NCI-H345 treated with DMSO at 0.1 percent for 48 hours (cell line): ENCODE measurements around the gene OXSR1.

ENCODE experiments used
- DNase-seq: peaks from one replicate; lab custom pipeline; 2025; ENCODE audit not compliant: unreplicated experiment; lab: John Stamatoyannopoulos, UW

The OXSR1 gene

DNA sequence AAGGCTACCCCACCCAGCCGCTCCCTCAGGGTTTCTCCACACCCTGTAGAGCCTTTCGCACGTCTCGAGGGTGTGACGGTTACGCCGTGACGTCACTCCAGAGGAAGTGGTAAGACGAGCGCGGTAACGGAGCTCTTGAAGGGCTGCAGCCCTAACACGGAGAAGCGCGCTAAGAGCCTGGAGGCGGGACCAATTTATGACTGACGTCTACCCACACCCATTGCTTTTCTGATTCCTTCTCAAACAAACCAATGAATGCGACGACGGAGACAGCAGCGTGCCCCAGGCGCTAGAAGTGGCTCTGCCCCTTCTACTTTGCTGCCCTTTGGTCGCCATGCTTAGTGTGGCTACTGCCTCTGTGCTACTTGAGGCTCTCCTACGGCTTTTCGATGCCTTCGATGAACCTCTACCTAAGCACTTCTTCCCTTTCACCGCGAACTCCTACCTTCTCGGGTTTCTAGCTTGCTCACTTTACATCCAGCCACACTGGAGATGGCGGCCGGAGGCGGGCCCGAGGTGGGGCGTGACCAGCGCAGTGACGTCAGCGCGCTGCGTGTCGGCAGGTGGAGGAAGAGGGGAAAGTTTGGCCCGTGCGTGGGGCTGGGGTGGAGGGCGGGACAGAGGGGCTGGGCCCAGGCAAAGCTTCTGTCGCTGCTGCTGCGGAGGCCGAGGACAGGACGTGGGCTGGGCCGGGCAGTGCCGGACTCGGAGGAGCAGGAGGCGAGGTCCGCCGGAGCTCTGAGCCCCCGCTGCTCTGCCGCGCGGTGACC, at the start of gene OXSR1:
Gene OXSR1 (plus strand): TSS at position 586 of the 770 bp plus-strand sequence. CDS start 340 bp downstream, outside the sequence.
- peak; percentile 95 for DNase-seq

DNA sequence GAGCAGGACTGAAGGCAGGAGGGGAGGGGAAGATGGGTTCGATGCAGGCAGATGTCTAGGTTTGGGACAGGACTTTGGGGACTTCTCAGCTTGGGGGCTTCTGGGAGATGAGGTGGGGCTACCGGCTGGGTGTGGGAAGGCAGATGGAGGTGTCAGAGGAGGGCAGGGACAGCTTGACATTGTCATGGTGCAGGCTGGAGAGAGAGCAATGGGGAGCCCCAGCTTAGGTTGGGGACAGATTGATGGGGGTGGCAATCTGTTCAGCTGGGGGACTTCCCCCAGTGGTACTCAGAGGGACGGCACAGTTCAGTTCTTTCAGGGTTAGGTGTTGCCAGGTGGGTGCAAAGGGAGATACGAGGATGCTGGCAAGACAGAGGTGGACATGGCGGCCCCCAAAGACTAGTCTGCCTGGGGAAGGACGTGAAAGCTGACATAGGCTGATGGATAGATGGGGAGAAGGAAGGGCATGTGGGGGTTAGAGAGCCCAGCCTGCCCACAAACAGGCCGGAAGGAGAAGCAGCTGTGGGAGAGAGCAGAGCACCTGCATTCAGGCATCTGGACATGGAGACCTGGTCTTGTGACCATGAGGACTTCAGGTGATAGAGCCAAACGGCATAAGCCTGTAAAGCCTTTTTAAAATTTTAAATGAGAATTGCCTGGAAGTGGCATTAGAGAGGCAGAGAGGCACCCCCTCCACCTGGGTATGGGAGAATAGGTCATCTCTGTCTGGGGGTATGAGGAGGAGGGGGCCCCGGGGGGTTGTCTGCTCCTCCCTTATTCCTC, 49.5 kb upstream of the OXSR1 start:
- no peak for DNase-seq

DNA sequence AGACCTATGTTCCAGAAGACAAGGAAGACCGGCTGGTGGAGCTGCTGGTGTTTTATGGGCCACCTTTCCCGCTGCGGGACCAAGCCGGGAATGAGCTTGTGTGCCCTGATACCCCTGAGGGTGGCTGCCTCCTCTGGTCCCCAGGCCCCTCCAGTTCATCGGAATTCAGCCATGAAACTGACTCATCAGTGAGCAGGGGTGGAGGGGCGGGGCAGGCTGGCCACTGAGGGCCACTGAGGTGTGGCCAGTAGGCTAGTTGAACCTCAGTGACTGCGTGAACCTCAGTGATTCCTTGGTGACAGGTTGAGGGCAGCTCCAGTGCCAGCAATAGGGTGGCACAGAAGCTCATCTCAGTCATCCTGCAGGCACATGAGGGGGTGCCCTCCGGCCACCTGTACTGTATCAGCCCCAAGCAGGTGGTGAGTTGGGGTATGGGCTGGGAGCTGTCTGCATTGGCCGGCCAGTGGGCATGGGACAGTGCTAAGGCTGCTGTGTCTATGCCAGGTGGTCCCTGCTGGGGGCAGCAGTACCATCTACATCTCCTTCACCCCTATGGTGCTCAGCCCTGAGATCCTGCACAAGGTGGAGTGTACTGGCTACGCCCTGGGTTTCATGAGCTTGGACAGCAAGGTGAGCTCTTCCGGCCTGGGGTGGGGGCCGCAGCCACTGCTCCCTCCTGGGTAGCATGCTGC, 48.7 kb upstream of the OXSR1 start:
- DNase-seq = no peak

DNA sequence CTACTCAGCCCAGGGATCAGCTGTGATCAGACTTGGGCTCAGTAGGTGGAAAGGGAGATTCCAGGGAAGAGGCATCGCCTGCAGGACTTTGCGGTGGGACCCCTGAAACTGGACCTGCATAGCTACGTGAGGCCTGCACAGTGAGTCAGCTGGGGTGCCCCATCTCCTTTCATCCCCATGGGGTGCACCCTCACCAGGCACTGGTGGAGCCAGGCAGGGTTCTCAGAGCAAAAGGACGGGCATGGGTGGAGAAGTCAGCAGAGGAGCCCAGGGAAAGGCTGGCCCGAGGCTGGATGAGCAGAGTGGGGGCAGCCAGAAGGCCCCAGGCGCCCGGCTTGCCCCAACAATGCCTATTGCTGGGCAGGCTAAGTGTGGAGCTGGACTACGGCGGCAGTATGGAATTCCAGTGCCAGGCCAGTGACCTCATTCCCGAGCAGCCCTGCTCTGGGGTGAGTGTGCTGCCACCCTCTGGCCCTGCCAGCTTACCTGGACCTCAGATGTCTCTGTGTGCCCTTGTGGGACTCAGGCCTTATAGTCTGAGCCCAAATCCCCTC, 48.1 kb upstream of the OXSR1 start:
- DNase-seq = no peak

DNA sequence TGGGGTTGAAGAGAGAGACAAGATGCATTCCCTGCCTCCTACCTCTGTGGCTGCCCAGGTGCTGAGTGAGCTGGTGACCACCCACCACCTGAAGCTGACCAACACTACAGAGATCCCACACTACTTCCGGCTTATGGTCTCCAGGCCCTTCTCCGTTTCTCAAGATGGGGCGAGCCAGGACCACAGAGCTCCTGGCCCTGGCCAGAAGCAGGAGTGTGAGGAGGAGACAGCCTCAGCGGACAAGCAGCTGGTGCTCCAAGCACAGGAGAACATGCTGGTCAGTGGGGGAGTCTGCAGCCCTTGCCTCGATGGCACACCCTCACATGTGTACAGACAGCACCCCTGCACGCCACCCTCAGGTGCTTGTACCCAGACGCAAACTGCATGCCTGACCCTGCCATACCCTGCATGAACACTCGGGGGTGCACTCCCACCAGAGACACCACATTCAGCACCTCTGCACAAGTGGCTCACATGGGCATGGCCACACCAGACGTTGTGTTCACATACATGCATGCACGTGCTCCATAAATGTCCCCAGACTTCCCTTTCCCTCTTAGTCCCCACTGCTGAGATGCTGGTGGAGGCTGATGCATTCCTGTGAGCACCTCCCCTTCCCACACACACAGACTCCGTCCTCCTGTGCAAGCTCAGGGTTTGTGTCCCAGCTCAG, 47.5 kb upstream of the OXSR1 start:
- no peak for DNase-seq

DNA sequence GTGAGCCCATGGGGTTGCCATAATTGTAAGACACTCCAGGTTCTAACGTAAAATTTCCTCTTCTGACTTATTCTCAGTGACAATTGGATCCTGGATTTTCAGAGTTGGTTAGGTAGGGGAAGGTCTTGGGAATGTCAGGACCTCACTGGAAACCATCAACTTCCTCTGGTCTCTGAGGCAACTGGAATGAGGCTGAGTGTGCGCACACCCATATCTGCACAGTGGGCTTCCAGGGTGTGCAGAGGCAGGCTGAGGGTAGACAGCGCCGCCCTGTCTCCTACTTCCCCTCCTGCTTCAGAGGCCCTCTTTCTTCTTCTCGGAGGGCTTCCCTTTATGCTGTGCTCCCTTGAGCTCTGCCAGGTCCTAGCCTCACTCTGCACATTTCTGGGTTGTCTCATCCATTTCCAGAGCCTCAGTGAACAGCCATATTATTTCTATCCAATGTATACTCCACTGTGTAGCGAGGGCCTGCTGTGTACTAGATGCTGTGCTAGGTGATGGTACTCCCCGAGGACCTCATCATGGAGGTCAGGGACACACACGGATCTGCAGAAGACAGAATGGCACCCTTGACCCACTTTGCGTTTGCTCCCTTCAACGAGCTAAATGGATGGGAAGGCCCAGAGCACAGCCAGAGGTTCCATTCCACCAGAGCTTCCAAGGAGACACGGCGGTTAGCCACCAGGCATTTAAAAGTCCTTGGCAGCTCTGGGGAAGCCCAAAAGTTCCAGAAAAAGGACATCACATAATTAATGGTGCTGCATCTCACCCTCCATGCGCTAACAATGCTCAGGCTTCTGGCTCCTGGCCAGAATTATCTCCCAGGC, 46.7 kb upstream of the OXSR1 start:
- no peak for DNase-seq

DNA sequence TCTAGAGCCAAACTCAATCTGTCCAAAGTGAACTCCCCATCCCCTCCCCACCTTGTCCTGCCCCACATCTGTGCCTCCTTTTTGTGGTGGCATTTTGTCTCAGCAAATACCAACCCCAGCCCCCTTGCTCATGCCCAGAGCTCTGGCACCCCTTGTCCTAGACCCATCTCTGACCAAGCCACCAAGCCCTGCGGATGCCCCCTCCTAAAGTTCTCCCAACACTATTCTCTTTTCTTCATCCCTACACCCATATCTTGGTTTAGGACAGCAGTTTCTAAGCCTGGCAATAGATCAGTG, 46.1 kb upstream of the OXSR1 start:
- no peak for DNase-seq

DNA sequence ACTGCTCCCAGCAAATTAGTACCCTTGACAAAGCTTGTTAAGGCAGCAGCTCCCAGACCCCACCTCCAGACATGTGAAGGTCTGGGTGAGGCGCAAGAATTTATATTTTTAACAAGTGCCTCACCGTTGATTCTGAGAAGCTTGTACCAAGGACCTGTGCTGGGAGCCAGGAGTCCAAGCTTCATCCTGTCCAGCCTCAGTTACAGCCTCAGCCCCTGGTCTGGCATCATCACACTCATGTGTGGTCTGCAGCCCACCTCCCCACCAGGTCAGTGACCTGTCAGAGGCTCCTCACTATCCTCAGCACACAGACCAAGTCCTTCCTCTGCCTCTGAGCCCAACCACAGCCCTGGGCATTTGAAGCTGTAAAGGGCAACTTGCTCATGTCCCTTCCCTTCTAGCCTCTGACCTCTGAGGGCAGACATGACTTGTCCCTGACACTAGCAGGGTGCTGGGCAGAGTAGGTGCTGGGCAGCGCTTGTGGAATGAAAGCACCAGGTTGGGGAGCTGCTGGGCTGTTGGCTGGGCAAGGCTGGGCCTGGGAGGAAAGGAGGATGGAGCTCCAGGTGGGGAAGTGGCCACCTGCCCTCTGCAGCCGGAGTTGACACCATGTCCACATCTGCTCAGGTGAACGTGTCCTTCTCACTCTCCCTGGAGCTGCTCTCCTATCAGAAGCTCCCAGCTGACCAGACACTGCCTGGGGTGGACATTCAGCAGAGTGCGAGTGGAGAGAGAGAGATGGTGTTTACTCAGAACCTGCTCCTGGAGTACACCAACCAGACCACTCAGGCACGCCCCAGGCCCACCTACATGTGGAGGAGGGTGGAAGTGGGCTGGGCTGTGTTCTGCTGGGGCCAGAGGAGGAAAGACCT, 45.3 kb upstream of the OXSR1 start:
- DNase-seq = no peak

DNA sequence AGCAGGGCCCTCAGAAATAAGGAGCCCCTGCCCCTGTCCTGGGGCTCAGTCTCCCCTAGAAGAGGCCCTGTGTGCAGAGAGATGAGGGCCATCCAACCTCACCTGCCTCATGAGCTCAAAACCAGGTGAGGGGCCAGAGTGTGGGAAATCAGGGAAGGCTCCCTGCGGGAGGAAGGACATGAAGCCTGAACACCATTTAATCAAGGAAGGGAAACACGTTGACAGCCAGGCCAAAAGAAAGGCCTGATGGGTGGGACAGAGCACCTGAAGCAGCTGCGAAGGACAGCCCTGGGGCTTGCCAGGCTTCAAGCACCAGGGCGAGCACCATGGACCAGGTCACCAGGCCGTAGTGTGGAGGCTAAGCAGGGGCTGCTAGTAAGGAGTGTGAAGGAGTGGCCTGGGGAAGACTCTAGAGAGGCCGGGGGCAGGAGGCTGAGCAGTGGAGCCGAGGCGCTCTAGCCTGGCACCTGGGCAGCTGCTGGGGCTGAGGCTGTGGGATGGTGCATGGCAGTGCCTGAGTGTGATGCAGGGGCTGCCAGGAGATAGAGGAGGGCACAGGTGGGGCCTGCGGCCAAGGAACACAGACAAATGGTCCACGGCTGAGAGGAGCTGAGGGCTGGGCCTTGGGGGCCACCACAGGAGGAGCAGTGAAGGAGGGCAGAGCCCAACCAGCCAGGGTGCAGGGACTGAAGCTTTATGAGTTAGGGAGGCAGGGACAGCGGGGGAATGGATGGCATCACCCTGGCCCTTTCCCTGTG, 44.5 kb upstream of the OXSR1 start:
- DNase-seq = no peak

DNA sequence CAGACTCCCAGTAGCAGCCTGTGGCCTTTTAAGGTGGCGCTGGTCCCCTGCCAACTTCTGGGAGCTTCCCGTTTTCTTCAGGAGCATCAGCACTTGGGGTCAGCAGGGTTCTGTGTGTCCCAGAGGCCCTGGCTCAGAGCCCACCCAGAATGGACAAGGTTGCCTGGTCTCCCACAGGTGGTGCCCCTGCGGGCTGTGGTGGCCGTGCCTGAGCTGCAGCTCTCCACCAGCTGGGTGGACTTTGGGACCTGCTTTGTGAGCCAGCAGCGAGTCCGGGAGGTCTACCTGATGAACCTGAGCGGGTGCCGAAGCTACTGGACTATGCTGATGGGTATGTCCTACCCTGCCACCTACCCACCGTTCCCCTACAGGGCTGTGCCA, 43.9 kb upstream of the OXSR1 start:
- no peak for DNase-seq

DNA sequence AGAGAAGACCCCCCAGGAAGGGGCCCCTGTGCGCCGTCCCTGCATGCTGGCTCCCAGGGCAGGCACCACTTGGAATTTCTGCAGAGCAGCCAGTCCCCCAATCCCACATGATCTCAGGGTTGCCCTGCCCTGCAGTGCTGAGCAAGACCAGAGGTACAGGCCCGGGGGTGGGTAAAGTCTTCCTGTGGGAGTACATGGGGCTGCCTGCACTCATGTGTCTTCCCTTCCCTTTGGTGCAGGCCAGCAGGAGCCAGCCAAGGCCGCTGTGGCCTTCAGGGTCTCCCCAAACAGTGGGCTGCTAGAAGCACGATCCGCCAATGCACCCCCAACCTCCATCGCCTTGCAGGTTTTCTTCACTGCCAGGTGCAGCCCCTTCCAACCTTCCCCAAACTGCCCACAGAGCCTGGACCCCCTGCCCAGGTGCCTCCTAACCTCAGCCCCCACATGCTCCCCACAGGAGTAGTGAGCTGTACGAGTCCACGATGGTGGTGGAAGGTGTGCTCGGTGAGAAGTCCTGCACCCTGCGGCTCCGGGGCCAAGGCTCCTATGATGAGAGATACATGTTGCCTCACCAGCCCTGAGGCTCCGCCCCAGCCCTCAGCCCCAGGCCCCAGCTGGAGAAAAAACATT, 43.4 kb upstream of the OXSR1 start:
- DNase-seq = no peak

DNA sequence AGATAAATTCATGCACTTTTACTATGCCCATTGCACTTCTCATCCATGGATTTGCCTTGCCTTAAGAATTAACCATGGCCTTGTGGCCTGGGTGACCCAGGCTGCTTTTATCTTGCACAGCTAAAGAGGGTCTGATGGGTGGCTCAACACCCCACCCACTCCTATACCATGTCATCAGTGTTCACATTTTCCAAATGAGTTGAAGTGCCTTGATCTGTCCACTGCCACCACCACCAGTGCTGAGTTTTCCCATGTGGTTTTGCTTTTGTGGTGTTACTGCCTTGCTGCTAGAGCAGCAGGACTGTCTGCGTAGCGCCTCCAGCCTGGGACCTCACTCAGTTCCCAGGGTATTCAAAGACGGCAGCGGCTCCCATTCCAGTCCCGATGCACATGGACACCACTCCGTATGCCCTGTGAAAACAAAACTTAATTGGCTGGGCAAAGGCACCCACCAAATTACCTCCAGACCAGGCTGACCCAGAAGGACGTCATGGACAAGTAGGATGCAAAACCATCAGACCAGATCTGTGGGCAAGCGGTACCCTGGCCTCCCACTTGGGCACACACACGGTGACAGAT, 42.5 kb upstream of the OXSR1 start:
- DNase-seq = no peak

DNA sequence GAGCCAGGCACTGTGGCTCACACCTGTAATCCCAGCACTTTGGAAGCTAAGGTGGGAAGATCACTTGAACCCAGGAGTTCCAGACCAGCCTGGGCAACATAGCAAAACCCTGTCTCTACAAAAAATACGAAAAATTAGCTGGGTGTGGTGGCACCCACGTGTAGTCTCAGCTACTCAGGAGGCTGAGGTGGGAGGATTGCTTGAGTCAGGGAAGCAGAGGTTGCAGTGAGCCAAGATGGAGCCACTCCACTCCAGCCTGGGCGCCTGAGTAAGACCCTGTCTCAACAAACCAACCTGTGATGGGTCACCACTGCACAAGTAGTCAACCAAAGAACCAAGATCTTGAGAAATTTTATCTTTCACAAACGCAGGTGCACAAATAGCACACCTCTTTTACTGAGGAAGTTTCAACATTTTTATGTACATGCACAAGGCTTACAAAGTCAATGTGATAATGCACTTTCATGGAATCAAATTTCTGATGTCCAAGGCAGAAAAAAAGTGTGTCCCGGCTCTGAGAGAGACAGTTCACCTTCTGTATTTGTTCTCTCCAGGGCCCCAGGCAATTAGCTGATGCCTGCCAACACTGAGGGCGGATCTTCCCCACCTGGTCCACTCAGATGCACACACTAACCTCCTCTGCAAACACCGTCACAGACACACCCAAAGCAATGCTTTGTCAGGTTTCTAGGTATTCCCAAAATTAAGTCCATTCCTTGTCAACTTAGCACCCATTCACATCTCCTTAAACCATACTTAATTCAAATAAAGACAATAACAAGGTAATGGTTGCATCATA, 40.8 kb upstream of the OXSR1 start:
- DNase-seq = no peak

DNA sequence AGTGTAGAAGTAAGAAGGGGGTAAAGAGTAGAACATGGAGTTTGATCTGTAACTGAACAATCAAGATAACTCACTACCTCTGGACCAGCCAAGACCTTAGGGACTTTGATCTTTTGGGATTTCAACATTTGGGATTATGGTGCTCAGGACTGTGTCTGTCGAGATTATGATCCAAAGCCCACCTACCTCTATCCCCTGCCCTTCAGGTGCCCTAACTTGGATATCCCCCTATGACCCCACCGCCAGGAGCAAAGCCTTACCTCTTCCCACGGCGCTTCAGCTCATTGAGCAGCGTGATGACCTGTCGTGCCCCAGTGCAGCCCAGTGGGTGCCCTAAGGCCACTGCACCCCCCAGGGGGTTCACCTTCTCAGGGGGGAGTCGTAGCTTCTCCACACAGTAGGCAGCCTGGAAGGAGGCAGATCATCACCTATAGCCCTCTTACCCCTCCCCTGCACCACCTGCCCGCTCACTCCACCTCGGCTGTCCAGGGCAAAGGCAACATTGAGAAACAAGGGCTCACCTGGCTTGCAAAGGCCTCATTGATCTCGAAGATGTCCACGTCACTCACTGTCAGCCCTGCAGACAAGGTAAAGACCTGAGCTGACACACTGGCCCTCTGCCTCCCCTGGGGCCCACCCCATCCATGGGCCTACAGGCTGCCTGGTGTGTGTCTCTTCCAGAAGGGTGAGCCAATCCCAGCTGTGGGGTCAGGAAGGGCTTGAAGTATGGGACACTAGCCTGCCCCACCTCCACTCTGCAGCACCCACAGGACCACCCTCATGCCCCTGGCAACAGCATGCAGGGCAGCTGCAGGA, 39.8 kb upstream of the OXSR1 start:
- DNase-seq = no peak

DNA sequence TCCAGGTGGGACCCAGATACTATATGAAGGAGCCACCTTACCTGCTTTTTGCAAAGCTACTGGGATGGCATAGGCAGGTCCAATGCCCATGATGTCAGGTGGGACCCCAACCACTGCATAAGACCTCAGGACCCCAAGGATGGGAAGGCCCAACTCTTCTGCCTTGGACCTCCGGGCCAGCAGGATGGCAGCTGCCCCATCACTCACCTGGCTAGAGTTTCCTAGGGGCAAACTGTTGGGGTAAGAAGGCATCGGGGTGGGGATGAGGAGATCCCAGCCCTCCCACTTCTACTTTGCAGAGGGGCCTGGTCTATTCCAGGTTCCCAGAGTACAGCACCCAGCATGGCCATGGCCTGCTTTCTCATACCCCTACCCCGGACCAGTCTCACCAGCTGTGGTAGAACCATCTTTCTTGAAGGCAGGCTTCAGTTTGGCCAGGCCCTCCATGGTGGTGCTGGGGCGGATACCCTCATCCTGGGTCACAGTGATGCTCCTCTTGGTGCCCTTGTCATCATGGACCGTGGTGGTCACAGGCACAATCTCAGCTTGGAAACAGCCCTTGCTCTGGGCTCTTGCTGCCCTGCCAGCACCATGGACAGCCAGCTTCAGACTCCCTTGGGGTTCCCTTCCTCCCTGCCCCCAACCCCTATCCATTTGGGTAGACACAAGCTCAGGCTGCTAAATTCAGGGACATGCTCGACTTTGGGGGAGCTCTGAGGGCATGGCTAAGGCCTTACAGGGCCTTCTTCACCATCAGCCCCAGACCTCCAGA, 39.0 kb upstream of the OXSR1 start:
- no peak for DNase-seq
